Measurements from ENCODE around the gene EFR3B.

Gene EFR3B

GRCh38 chr2:25025229-25026007 lies 16.5 kb upstream of the EFR3B start:
- peaks cover 7% of the 10 kb centered on the region for H3K27me3 Mint-ChIP-seq
- peaks cover 4% of the 10 kb centered on the region for H3K36me3 Mint-ChIP-seq
- H3K27ac Mint-ChIP-seq = no peak overlapping the region
- peaks cover 1% of the 10 kb centered on the region for H3K4me1 Mint-ChIP-seq (ENCODE audit: low read depth)
- H3K9me3 Mint-ChIP-seq (ENCODE audit: low read depth) = no peaks in the 10 kb centered on the region
- H3K4me3 Mint-ChIP-seq = no peak overlapping the region

GRCh38 chr2:25026008-25026530 lies 15.8 kb upstream of the EFR3B start:
- Mint-ChIP-seq H3K27ac (no peak overlapping the region), H3K4me3 (no peak overlapping the region), H3K36me3 (peaks cover 4% of the 10 kb centered on the region), H3K27me3 (peaks cover 7% of the 10 kb centered on the region), H3K9me3 (ENCODE audit: low read depth) (no peaks in the 10 kb centered on the region), H3K4me1 (ENCODE audit: low read depth) (peaks cover 7% of the 10 kb centered on the region)

- H3K27ac Mint-ChIP-seq = no peak overlapping the region
- no peaks in the 10 kb centered on the region for H3K9me3 Mint-ChIP-seq (ENCODE audit: low read depth)
- H3K27me3 Mint-ChIP-seq = peaks cover 2% of the 10 kb centered on the region
- H3K36me3 Mint-ChIP-seq = no peaks in the 10 kb centered on the region
- H3K4me3 Mint-ChIP-seq = no peak overlapping the region
- peaks cover 7% of the 10 kb centered on the region for H3K4me1 Mint-ChIP-seq (ENCODE audit: low read depth)
Observed at GRCh38 chr2:25029183-25029554, 12.7 kb upstream of the EFR3B start.

GRCh38 chr2:25030702-25031101 lies 11.2 kb upstream of the EFR3B start:
- peaks cover 2% of the 10 kb centered on the region for H3K27me3 Mint-ChIP-seq
- no peaks in the 10 kb centered on the region for H3K36me3 Mint-ChIP-seq
- no peak overlapping the region for H3K27ac Mint-ChIP-seq
- H3K9me3 Mint-ChIP-seq (ENCODE audit: low read depth) = no peaks in the 10 kb centered on the region
- H3K4me3 Mint-ChIP-seq = no peak overlapping the region
- H3K4me1 Mint-ChIP-seq (ENCODE audit: low read depth) = peaks cover 7% of the 10 kb centered on the region

GRCh38 chr2:25032094-25032493 lies 9.8 kb upstream of the EFR3B start:
- no peak overlapping the region for H3K27ac Mint-ChIP-seq
- no peak overlapping the region for H3K4me3 Mint-ChIP-seq
- no peaks in the 10 kb centered on the region for H3K27me3 Mint-ChIP-seq
- no peaks in the 10 kb centered on the region for H3K9me3 Mint-ChIP-seq (ENCODE audit: low read depth)
- H3K4me1 Mint-ChIP-seq (ENCODE audit: low read depth) = peaks cover 7% of the 10 kb centered on the region
- no peaks in the 10 kb centered on the region for H3K36me3 Mint-ChIP-seq

- H3K36me3 Mint-ChIP-seq = no peaks in the 10 kb centered on the region
- no peaks in the 10 kb centered on the region for H3K9me3 Mint-ChIP-seq (ENCODE audit: low read depth)
- no peak overlapping the region for H3K27ac Mint-ChIP-seq
- H3K4me1 Mint-ChIP-seq (ENCODE audit: low read depth) = peaks cover 7% of the 10 kb centered on the region
- H3K4me3 Mint-ChIP-seq = no peak overlapping the region
- no peaks in the 10 kb centered on the region for H3K27me3 Mint-ChIP-seq
Observed at GRCh38 chr2:25032901-25033300, 9.0 kb upstream of the EFR3B start.

- Mint-ChIP-seq H3K27me3 (no peaks in the 10 kb centered on the region), H3K9me3 (ENCODE audit: low read depth) (no peaks in the 10 kb centered on the region), H3K27ac (no peak overlapping the region), H3K36me3 (no peaks in the 10 kb centered on the region), H3K4me3 (no peak overlapping the region), H3K4me1 (ENCODE audit: low read depth) (peaks cover 7% of the 10 kb centered on the region)
Observed at GRCh38 chr2:25034081-25034480, 7.8 kb upstream of the EFR3B start.

- Mint-ChIP-seq H3K4me1 (ENCODE audit: low read depth) (peaks cover 3% of the 10 kb centered on the region), H3K27ac (no peak overlapping the region), H3K4me3 (no peak overlapping the region), H3K36me3 (no peaks in the 10 kb centered on the region), H3K9me3 (ENCODE audit: low read depth) (no peaks in the 10 kb centered on the region), H3K27me3 (peaks cover 2% of the 10 kb centered on the region)
Observed at GRCh38 chr2:25035537-25036220, 6.2 kb upstream of the EFR3B start.

- Mint-ChIP-seq H3K27ac (no peak overlapping the region), H3K4me1 (ENCODE audit: low read depth) (peaks cover 2% of the 10 kb centered on the region), H3K36me3 (no peaks in the 10 kb centered on the region), H3K27me3 (peaks cover 2% of the 10 kb centered on the region), H3K9me3 (ENCODE audit: low read depth) (no peaks in the 10 kb centered on the region), H3K4me3 (no peak overlapping the region)
Observed at GRCh38 chr2:25036221-25036559, 5.7 kb upstream of the EFR3B start.

GRCh38 chr2:25039126-25039525 lies 2.8 kb upstream of the EFR3B start:
- H3K27me3 Mint-ChIP-seq = peaks cover 9% of the 10 kb centered on the region
- H3K9me3 Mint-ChIP-seq (ENCODE audit: low read depth) = no peaks in the 10 kb centered on the region
- H3K27ac Mint-ChIP-seq = no peak overlapping the region
- peaks cover 18% of the 10 kb centered on the region for H3K4me1 Mint-ChIP-seq (ENCODE audit: low read depth)
- H3K36me3 Mint-ChIP-seq = no peaks in the 10 kb centered on the region
- H3K4me3 Mint-ChIP-seq = no peak overlapping the region

- peaks cover 20% of the 10 kb centered on the region for H3K27me3 Mint-ChIP-seq
Observed at GRCh38 chr2:25041307-25041927, 459 bp upstream of the EFR3B start.

GRCh38 chr2:25042321-25043240 lies 705 bp downstream of the EFR3B start:
- Mint-ChIP-seq H3K4me3 (peak overlapping the region; percentile 88), H3K27ac (no peak overlapping the region), H3K4me1 (ENCODE audit: low read depth) (peaks cover 24% of the 10 kb centered on the region), H3K36me3 (no peaks in the 10 kb centered on the region), H3K9me3 (ENCODE audit: low read depth) (no peaks in the 10 kb centered on the region), H3K27me3 (peaks cover 25% of the 10 kb centered on the region)

More at GRCh38 chr2:25041307-25041927, 459 bp upstream of the EFR3B start:
- no peak overlapping the region for H3K27ac Mint-ChIP-seq
- H3K4me3 Mint-ChIP-seq = peak overlapping the region; percentile 82
- no peaks in the 10 kb centered on the region for H3K36me3 Mint-ChIP-seq
- no peaks in the 10 kb centered on the region for H3K9me3 Mint-ChIP-seq (ENCODE audit: low read depth)
- H3K4me1 Mint-ChIP-seq (ENCODE audit: low read depth) = peaks cover 24% of the 10 kb centered on the region

- no peak overlapping the region for H3K27ac Mint-ChIP-seq
- H3K27me3 Mint-ChIP-seq = peaks cover 25% of the 10 kb centered on the region
- no peaks in the 10 kb centered on the region for H3K9me3 Mint-ChIP-seq (ENCODE audit: low read depth)
- H3K36me3 Mint-ChIP-seq = no peaks in the 10 kb centered on the region
- peaks cover 24% of the 10 kb centered on the region for H3K4me1 Mint-ChIP-seq (ENCODE audit: low read depth)
- peak overlapping the region; percentile 88 for H3K4me3 Mint-ChIP-seq
Observed at GRCh38 chr2:25043241-25043867, 1.5 kb downstream of the EFR3B start.

- peaks cover 27% of the 10 kb centered on the region for H3K27me3 Mint-ChIP-seq
- H3K27ac Mint-ChIP-seq = no peak overlapping the region
- no peaks in the 10 kb centered on the region for H3K36me3 Mint-ChIP-seq
- peaks cover 24% of the 10 kb centered on the region for H3K4me1 Mint-ChIP-seq (ENCODE audit: low read depth)
- H3K9me3 Mint-ChIP-seq (ENCODE audit: low read depth) = no peaks in the 10 kb centered on the region
- H3K4me3 Mint-ChIP-seq = peak overlapping the region; percentile 88
Observed at GRCh38 chr2:25044011-25044410, 2.1 kb downstream of the EFR3B start.

All from activated naive CD8-positive, alpha-beta T cell (primary cell).